ENCODE results near the gene ZNF646.

- no peak for TF ChIP-seq CTCF (IDR thresholded peaks at IDR 0.05; ENCODE audit: low read depth, low read length)
- no peak for TF ChIP-seq EZH2phosphoT487 (IDR thresholded peaks at IDR 0.05; ENCODE audit: low read depth)
Measured at GRCh38 chr16:31130899-31131298, 56.7 kb downstream of the ZNF646 start.

Measured in OCI-LY3 (cell line).